Uterus (tissue), 2 donors: ENCODE results near the gene DDX41.

ENCODE experiments used
- POLR2A ChIP-seq, 2 donors: fragments of 450-650 bp; IDR thresholded peaks; one replicate each; pipeline ENCODE4 v1.6.1; 2016; ENCODE audit warnings: antibody characterized with exemption in 2 of 2, mild to moderate bottlenecking in 1 of 2, moderate library complexity in 1 of 2
- TF ChIP-seq, protein P1 (sequence below), 4 experiments: fragments of 200-600 bp in 2 of 4; fragments of 450-650 bp in 2 of 4; sonication (generic) in 2 of 4; IDR thresholded peaks; one replicate each; pipeline ENCODE4 v1.5.1; 2016 to 2019; ENCODE audit warnings: antibody characterized with exemption in 4 of 4, mild to moderate bottlenecking in 2 of 4, moderate library complexity in 1 of 4

DNA sequence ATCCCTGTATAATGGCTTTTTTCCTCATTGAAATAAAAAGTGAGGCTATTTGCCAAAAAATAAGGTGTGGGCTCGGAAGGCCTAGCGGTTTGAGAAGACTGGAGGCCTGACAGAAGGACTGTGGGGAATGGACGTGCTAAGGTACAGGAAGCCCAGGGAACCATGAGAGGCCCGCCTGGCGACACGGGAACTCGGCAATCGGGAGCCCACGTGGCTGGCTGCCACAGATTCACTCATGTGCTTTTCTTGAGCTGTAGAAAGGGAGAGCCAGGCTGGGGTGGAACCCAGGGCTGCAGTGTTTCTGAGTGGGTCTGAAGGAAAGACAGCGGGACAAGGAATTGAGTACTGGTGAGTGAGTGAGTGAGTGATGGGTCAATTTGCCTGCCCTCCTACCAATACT is 11.9 kb upstream of the DDX41 start:
- no peak for TF ChIP-seq POLR2A (IDR thresholded peaks at IDR 0.05)
- TF ChIP-seq, protein P1, sequence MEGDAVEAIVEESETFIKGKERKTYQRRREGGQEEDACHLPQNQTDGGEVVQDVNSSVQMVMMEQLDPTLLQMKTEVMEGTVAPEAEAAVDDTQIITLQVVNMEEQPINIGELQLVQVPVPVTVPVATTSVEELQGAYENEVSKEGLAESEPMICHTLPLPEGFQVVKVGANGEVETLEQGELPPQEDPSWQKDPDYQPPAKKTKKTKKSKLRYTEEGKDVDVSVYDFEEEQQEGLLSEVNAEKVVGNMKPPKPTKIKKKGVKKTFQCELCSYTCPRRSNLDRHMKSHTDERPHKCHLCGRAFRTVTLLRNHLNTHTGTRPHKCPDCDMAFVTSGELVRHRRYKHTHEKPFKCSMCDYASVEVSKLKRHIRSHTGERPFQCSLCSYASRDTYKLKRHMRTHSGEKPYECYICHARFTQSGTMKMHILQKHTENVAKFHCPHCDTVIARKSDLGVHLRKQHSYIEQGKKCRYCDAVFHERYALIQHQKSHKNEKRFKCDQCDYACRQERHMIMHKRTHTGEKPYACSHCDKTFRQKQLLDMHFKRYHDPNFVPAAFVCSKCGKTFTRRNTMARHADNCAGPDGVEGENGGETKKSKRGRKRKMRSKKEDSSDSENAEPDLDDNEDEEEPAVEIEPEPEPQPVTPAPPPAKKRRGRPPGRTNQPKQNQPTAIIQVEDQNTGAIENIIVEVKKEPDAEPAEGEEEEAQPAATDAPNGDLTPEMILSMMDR (IDR thresholded peaks at IDR 0.05), result no peak
